ENCODE results near the gene TRPM2.

Gene TRPM2

DNA sequence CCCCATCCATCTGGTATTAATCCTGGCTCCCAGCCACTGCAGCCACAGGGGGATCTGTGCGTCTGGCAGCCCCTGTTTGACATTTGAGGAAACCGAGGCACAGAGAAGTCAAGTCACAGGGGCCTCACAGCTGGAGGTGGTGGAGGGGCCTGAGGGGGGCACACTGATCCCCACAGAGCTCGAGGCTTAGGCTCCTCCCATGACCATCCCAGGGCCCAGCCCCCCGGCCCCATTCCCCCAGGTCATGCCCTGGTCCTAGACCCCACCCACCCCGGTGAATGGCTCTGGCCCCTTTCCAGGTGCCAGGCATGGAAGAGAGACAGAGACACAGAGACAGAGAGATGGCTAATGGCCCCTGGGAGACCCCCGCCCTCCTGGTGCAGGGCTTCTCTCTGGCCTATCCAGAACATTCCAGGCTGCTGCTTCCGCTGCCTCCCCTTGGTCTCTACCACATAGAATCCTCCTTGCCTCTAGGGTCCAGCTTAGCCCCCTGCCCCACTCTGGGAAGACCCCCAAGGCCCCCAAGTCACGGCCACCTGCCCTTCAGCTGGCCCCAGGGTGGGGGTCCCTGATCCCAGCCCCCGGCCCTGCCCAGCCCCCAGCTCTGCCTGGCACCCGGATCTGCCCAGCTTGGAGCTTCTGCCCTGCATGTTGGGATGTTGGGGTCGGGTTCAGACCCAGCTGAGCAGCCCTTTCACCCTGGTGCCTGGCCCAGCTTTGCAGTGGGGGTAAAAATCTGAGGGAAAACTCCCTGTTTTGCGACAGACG is 72.7 kb downstream of the TRPM2 start:
- TF ChIP-seq, protein P1, sequence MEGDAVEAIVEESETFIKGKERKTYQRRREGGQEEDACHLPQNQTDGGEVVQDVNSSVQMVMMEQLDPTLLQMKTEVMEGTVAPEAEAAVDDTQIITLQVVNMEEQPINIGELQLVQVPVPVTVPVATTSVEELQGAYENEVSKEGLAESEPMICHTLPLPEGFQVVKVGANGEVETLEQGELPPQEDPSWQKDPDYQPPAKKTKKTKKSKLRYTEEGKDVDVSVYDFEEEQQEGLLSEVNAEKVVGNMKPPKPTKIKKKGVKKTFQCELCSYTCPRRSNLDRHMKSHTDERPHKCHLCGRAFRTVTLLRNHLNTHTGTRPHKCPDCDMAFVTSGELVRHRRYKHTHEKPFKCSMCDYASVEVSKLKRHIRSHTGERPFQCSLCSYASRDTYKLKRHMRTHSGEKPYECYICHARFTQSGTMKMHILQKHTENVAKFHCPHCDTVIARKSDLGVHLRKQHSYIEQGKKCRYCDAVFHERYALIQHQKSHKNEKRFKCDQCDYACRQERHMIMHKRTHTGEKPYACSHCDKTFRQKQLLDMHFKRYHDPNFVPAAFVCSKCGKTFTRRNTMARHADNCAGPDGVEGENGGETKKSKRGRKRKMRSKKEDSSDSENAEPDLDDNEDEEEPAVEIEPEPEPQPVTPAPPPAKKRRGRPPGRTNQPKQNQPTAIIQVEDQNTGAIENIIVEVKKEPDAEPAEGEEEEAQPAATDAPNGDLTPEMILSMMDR (IDR thresholded peaks at IDR 0.05; ENCODE audit: insufficient read depth, missing control alignments) = no peak
- no peak for DNase-seq (ENCODE audit: insufficient read length, low spot score)
- no peak for FAIRE-seq

DNA sequence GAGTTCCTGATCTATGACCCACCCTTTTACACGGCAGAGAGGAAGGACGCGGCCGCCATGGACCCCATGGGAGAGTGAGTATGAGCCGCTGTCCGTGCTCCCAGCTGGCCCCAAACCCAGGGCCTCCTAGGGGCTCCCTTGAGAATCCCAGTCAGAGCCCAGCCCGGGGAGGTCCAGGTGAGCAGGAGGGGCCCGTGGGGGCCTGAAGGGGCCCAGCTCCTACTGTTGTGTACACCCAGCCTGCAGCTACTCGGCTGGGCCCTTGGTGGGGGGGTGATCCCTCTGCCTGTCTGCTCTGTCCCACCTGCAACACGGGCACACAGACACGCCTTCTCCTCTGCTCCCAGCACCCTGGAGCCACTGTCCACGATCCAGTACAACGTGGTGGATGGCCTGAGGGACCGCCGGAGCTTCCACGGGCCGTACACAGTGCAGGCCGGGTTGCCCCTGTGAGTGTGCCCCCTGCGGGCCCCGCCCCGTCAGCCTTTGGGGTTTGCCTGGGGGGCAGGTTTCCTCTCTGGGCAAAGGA is 73.3 kb downstream of the TRPM2 start:
- no peak for FAIRE-seq
- DNase-seq (ENCODE audit: insufficient read length, low spot score) = no peak
- TF ChIP-seq, protein P1 (IDR thresholded peaks at IDR 0.05; ENCODE audit: insufficient read depth, missing control alignments) = no peak

DNA sequence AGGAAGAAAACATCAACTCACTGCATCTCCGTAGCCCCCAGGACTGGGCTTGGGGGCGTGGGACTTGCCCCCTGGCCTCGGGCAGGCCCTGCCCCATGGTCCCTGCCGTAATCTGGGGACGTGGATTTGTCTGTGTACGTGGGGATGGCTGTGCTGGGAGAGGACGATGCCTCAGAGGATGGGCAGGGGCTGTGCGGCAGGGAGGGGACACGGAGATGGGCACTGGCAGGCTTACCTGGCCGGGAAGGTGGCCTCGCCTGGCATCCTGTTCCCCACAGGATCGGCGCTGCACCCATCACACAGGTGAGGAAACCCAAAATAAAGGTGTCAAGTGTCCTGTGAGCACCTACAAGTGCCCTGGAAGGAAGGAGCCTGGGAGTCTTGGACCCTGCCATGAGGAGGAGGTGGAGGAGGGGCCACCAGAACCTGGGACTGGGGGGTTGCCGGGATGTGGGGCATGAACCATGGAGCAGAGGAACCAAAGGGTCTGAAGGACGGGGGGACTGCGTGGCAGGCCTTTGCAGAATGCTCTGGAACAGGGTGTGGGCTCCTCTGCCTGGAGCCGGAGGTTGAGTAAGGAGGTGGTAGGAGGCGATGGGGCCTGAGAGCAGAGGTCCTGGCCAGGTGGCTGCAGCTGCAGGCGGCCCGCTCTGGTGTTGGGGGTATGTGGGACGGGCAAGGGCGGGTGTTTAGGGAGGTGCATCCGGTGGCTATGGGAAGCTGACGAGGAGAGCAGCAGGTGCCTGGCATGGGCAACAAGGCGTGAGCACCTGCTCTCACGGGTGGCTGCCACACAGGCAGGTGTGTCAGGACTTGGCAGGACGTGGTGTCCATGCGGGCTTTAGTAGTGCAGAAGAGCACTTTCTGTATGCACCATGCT is 74.1 kb downstream of the TRPM2 start:
- no peak for DNase-seq (ENCODE audit: insufficient read length, low spot score)
- TF ChIP-seq, protein P1 (IDR thresholded peaks at IDR 0.05; ENCODE audit: insufficient read depth, missing control alignments) = no peak
- no peak for FAIRE-seq

DNA sequence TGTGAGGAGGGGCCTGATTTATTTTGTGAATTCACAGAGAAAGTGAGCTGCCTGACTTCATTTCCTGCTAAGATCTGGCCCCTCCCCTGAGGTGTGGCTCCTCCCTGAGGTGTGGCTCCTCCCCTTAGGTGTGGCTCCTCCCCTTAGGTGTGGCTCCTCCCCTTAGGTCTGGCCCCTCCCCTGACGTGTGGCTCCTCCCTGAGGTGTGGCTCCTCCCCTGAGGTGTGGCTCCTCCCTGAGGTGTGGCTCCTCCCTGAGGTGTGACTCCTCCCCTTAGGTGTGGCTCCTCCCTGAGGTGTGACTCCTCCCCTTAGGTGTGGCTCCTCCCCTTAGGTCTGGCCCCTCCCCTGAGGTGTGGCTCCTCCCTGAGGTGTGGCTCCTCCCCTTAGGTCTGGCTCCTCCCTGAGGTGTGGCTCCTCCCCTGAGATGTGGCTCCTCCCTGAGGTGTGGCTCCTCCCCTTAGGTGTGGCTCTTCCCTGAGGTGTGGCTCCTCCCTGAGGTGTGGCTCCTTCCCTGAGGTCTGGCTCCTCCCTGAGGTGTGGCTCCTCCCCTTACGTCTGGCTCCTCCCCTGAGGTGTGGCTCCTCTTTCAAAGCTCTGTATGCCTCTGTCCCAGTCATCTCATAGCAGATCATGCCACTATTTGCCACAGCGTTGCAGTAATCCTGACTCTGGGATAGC is 75.0 kb downstream of the TRPM2 start:
- TF ChIP-seq, protein P1 (IDR thresholded peaks at IDR 0.05; ENCODE audit: insufficient read depth, missing control alignments) = no peak
- no peak for DNase-seq (ENCODE audit: insufficient read length, low spot score)
- FAIRE-seq = no peak

DNA sequence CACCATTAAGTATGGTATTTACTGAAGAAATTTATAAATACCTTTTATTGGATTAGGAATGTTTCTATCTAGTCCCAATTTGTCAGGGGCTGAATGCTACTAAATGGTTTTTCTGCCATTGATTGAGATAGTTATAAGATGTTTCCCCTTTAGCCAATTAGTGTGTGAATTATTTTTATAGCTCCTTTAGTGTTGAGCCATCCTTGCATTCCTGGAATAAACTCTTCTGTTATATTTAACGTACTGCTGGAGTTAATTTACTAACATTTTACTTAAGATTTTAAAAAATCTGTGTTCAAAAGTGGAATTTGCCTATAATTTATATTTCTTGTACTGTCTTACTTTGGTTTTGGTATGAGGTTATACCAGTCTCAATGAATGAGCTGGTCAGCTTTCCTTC is 76.5 kb downstream of the TRPM2 start:
- TF ChIP-seq, protein P1 (IDR thresholded peaks at IDR 0.05; ENCODE audit: insufficient read depth, missing control alignments) = no peak
- FAIRE-seq = no peak
- no peak for DNase-seq (ENCODE audit: insufficient read length, low spot score)

DNA sequence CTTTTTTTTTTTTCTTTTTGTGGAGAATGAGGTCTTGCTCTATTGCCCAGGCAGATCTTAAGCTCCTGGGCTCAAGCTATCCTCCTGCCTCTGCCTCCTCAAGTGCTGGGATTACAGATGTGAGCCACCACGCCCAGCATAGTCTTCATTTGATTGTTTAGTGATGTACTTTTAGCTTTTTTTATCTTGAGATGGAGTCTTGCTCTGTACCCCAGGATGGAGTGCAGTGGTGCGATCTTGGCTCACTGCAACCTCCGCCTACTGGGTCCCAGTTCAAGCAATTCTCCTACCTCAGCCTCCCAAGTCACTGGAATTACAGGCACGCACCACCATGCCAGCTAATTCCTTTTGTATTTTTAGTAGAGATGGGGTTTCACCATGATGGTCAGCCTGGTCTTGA is 77.9 kb downstream of the TRPM2 start:
- no peak for FAIRE-seq

More for the DNA sequence above, 77.9 kb downstream of the TRPM2 start:
- TF ChIP-seq, protein P1 (IDR thresholded peaks at IDR 0.05; ENCODE audit: insufficient read depth, missing control alignments) = no peak
- DNase-seq (ENCODE audit: insufficient read length, low spot score) = no peak
